Measurements from ENCODE around the gene EGLN1. TPM values are rescaled to one million over a fixed set of nuclear protein-coding genes. Genes with fewer than 3 reads are reported as not detected.

Gene EGLN1
- total and polyA plus RNA-seq, 10 of the 15 experiments (the other 5 are each of a cell fraction or from before 2014, with no cell fraction given) = 2.4 to 46.6 (median 8.7) TPM

DNA sequence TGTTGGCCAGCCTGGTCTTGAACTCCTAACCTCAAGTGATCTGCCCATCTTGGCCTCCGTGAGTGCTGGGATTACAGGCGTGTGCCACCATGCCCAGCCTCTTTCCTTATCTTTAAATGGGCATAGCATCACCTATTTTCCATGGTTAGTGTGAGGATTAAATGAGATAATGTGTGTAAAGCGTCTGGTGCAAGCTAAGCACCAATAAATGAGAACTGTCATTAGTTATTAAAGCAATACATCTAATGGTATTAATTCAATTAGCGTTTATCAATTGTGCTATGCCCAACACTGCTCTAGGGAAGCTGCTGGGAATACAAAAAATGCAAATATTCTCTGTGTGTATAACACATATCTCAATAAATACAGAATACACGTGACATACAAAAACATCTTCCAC is 94.5 kb downstream of the EGLN1 start (continued):
- no peak for TF ChIP-seq ATF2 (IDR thresholded peaks at IDR 0.05; ENCODE audit: low read length)
- TF ChIP-seq, protein P1, sequence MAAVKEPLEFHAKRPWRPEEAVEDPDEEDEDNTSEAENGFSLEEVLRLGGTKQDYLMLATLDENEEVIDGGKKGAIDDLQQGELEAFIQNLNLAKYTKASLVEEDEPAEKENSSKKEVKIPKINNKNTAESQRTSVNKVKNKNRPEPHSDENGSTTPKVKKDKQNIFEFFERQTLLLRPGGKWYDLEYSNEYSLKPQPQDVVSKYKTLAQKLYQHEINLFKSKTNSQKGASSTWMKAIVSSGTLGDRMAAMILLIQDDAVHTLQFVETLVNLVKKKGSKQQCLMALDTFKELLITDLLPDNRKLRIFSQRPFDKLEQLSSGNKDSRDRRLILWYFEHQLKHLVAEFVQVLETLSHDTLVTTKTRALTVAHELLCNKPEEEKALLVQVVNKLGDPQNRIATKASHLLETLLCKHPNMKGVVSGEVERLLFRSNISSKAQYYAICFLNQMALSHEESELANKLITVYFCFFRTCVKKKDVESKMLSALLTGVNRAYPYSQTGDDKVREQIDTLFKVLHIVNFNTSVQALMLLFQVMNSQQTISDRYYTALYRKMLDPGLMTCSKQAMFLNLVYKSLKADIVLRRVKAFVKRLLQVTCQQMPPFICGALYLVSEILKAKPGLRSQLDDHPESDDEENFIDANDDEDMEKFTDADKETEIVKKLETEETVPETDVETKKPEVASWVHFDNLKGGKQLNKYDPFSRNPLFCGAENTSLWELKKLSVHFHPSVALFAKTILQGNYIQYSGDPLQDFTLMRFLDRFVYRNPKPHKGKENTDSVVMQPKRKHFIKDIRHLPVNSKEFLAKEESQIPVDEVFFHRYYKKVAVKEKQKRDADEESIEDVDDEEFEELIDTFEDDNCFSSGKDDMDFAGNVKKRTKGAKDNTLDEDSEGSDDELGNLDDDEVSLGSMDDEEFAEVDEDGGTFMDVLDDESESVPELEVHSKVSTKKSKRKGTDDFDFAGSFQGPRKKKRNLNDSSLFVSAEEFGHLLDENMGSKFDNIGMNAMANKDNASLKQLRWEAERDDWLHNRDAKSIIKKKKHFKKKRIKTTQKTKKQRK (IDR thresholded peaks at IDR 0.05; ENCODE audit: low read depth, low read length) = no peak
- no peak for TF ChIP-seq EP300 (IDR thresholded peaks at IDR 0.05; ENCODE audit: borderline replicate concordance in 1 of 2, control insufficient read depth in 1 of 2, low read depth in 2 of 2, low read length in 2 of 2)
- no peak for TF ChIP-seq SMAD5 (IDR thresholded peaks at IDR 0.05; ENCODE audit: low read depth)

DNA sequence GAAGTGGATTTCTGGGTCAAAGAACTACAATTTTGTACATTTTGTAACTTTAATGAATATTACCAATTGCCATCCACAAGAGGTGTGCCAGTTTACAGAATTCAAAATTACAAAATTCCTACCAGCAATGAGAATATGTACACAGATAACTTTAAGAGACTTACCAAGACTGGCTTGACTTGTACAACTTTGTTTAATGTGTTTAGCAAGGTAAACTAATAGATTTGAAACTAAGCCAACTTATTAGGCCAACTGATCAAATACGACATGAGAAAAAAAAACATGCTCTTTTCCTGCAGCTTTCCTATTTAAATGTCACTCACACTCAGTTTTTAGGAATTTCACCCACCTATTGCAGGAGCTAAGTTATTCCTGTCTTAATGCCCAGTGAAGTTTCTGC is 95.8 kb downstream of the EGLN1 start:
- ChIA-PET RAD21 (ENCODE audit: unreplicated experiment) (no interaction called here), SMC1A (ENCODE audit: uncharacterized antibody, unreplicated experiment) (interaction anchor here (0.6 kb wide), 1 partner anchor 51 kb away, joined by 4 read pairs; no protein-coding TSS in a partner anchor), CTCF (interaction anchor here (0.6 kb wide), 1 partner anchor 11 kb away, joined by 3 read pairs; the partner anchor contains the start of gene EXOC8), POLR2A (no interaction called here)
- H3K27me3 ChIP-seq (replicated peaks in 1 of 2; ENCODE audit: control insufficient read depth in 2 of 2, insufficient read depth in 2 of 2, low read length in 1 of 2) = no peaks in the 10 kb centered on the region
- no peaks in the 10 kb centered on the region for H4K20me1 ChIP-seq (ENCODE audit: control insufficient read depth, insufficient read depth)
- H2AFZ ChIP-seq (ENCODE audit: control insufficient read depth, low read depth, low read length) = no peak overlapping the region
- H3K36me3 ChIP-seq (ENCODE audit: control insufficient read depth in 2 of 2, insufficient read depth in 2 of 2, low read length in 1 of 2) = no peaks in the 10 kb centered on the region
- H3K9ac ChIP-seq (ENCODE audit: control insufficient read depth, insufficient read depth, low read length) = no peak overlapping the region
- FAIRE-seq = no peak
- 92% methylated on average over 1 of the region's 1 CpG for WGBS (ENCODE audit: insufficient coverage, insufficient replicate concordance, low lambda C conversion rate, missing lambda C conversion rate)
- H3K4me2 ChIP-seq (ENCODE audit: control insufficient read depth, insufficient read depth) = no peak overlapping the region
- intact Hi-C loops (cut with micrococcal nuclease; ENCODE audit: unreplicated experiment) = no loop called here
- H3K4me1 ChIP-seq (ENCODE audit: control insufficient read depth, insufficient read depth, low read length) = peaks cover 8% of the 10 kb centered on the region; the same call in 1 of the 2 replicates
- no peak for ATAC-seq
- in situ Hi-C loops (cut with MboI) = no loop called here
- no peak overlapping the region for H3K27ac ChIP-seq (ENCODE audit: control insufficient read depth, insufficient read depth)
- H3K9me3 ChIP-seq (replicated peaks; ENCODE audit: control insufficient read depth, insufficient read depth, low read length) = no peaks in the 10 kb centered on the region
- BruUV-seq (replicated peaks) = no TSS peak
- DNase-seq (ENCODE audit: low read depth, low spot score) = no peak
- no peak overlapping the region for H3K4me3 ChIP-seq
- no peaks in the 10 kb centered on the region for H3K79me2 ChIP-seq (ENCODE audit: control insufficient read depth, insufficient read depth, low read length)
- no peak for TF ChIP-seq SREBF1 (IDR thresholded peaks at IDR 0.05; ENCODE audit: low read length)
- no peak for TF ChIP-seq NBN (IDR thresholded peaks at IDR 0.05)
- no peak for TF ChIP-seq CREM (IDR thresholded peaks at IDR 0.05; ENCODE audit: low read depth)
- TF ChIP-seq ESRRA (IDR thresholded peaks at IDR 0.05; ENCODE audit: low read length) = no peak
- no peak for TF ChIP-seq ZNF217 (IDR thresholded peaks at IDR 0.05)
- TF ChIP-seq CUX1 (IDR thresholded peaks at IDR 0.05; ENCODE audit: insufficient replicate concordance, low read depth, low read length) = no peak
- no peak for TF ChIP-seq ZNF384 (IDR thresholded peaks at IDR 0.05; ENCODE audit: borderline replicate concordance, low read depth, low read length)
- TF ChIP-seq, protein P2, sequence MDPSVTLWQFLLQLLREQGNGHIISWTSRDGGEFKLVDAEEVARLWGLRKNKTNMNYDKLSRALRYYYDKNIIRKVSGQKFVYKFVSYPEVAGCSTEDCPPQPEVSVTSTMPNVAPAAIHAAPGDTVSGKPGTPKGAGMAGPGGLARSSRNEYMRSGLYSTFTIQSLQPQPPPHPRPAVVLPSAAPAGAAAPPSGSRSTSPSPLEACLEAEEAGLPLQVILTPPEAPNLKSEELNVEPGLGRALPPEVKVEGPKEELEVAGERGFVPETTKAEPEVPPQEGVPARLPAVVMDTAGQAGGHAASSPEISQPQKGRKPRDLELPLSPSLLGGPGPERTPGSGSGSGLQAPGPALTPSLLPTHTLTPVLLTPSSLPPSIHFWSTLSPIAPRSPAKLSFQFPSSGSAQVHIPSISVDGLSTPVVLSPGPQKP (IDR thresholded peaks at IDR 0.05; ENCODE audit: low read depth, low read length) = no peak

Data from GM12878 (cell line).